ENCODE results near the gene TRIAP1. TPM values are rescaled to one million over a fixed set of nuclear protein-coding genes. Genes with fewer than 3 reads are reported as not detected.

The TRIAP1 gene
- total RNA-seq, 1 experiment from 2014 or later, result 27.5 TPM

GRCh38 chr12:120457133-120457532, 10.9 kb upstream of the TRIAP1 start:
- ChIA-PET POLR2A (ENCODE audit: unreplicated experiment) (no interaction called here), CTCF (no interaction called here)
- peaks cover 53% of the 10 kb centered on the region for H4K20me1 ChIP-seq (ENCODE audit: insufficient read depth)
- intact Hi-C loops (cut with micrococcal nuclease; ENCODE audit: unreplicated experiment), result no loop called here
- peaks cover 25% of the 10 kb centered on the region for H3K36me3 ChIP-seq (ENCODE audit: low read depth)
- H3K4me3 ChIP-seq, result no peak overlapping the region
- H3K79me2 ChIP-seq (ENCODE audit: low read depth), result peaks cover 8% of the 10 kb centered on the region
- DNase-seq, result no peak
- H3K4me1 ChIP-seq (replicated peaks; ENCODE audit: insufficient read depth), result no peaks in the 10 kb centered on the region
- no peaks in the 10 kb centered on the region for H3K9me3 ChIP-seq (ENCODE audit: insufficient read depth, low read depth)
- H3F3A ChIP-seq (ENCODE audit: insufficient read depth, low read depth), result peaks cover 75% of the 10 kb centered on the region; the same call in 1 of the 2 replicates
- no peak overlapping the region for H3K27ac ChIP-seq
- no peak for TF ChIP-seq EZH2 (IDR thresholded peaks at IDR 0.05; ENCODE audit: low read depth)
- TF ChIP-seq CTCF (conservative IDR thresholded peaks at IDR 0.05), result peak; percentile 46
- H3K27me3 ChIP-seq (ENCODE audit: insufficient read depth, low read depth), result no peaks in the 10 kb centered on the region
- no peak overlapping the region for H2AFZ ChIP-seq
- no TSS peak for BruUV-seq (replicated peaks)
- no peaks in the 10 kb centered on the region for H3K9me2 ChIP-seq (ENCODE audit: insufficient read depth)
- H3K4me2 ChIP-seq, result no peak overlapping the region

GRCh38 chr12:120455302-120455701, 9.1 kb upstream of the TRIAP1 start:
- H3K9me3 ChIP-seq (ENCODE audit: insufficient read depth, low read depth), result no peaks in the 10 kb centered on the region
- no peak overlapping the region for H3K4me3 ChIP-seq
- ChIA-PET CTCF (no interaction called here), POLR2A (ENCODE audit: unreplicated experiment) (no interaction called here)
- no TSS peak for BruUV-seq (replicated peaks)
- H3K9me2 ChIP-seq (ENCODE audit: insufficient read depth), result no peaks in the 10 kb centered on the region
- H2AFZ ChIP-seq, result no peak overlapping the region
- H4K20me1 ChIP-seq (ENCODE audit: insufficient read depth), result peaks cover 47% of the 10 kb centered on the region
- no peaks in the 10 kb centered on the region for H3K27me3 ChIP-seq (ENCODE audit: insufficient read depth, low read depth)
- DNase-seq, result no peak
- H3K4me1 ChIP-seq (replicated peaks; ENCODE audit: insufficient read depth), result no peaks in the 10 kb centered on the region
- H3F3A ChIP-seq (ENCODE audit: insufficient read depth, low read depth), result peaks cover 65% of the 10 kb centered on the region; the same call in 1 of the 2 replicates
- H3K79me2 ChIP-seq (ENCODE audit: low read depth), result peaks cover 13% of the 10 kb centered on the region
- no peak overlapping the region for H3K27ac ChIP-seq
- intact Hi-C loops (cut with micrococcal nuclease; ENCODE audit: unreplicated experiment), result no loop called here
- peaks cover 17% of the 10 kb centered on the region; the same call in 1 of the 2 replicates for H3K36me3 ChIP-seq (ENCODE audit: low read depth)
- H3K4me2 ChIP-seq, result no peak overlapping the region
- TF ChIP-seq CTCF (conservative IDR thresholded peaks at IDR 0.05) (no peak), EZH2 (IDR thresholded peaks at IDR 0.05; ENCODE audit: low read depth) (no peak)

- Histone ChIP-seq H3K36me3 (ENCODE audit: low read depth) (peaks cover 16% of the 10 kb centered on the region; the same call in 1 of the 2 replicates), H3K4me3 (no peak overlapping the region), H3K27ac (no peak overlapping the region), H3K9me3 (ENCODE audit: insufficient read depth, low read depth) (no peaks in the 10 kb centered on the region), H4K20me1 (ENCODE audit: insufficient read depth) (peaks cover 40% of the 10 kb centered on the region), H3F3A (ENCODE audit: insufficient read depth, low read depth) (peaks cover 64% of the 10 kb centered on the region; the same call in 1 of the 2 replicates), H3K4me1 (replicated peaks; ENCODE audit: insufficient read depth) (no peaks in the 10 kb centered on the region), H3K79me2 (ENCODE audit: low read depth) (peaks cover 22% of the 10 kb centered on the region), H3K27me3 (ENCODE audit: insufficient read depth, low read depth) (no peaks in the 10 kb centered on the region), H3K4me2 (no peak overlapping the region), H3K9me2 (ENCODE audit: insufficient read depth) (no peaks in the 10 kb centered on the region), H2AFZ (no peak overlapping the region)
- POLR2A ChIA-PET (ENCODE audit: unreplicated experiment), result interaction anchor here (0.7 kb wide), 1 partner anchor 76 kb away, joined by 5 read pairs; no protein-coding TSS in a partner anchor
- no TSS peak for BruUV-seq (replicated peaks)
- DNase-seq, result no peak
- intact Hi-C loops (cut with micrococcal nuclease; ENCODE audit: unreplicated experiment), result no loop called here
- peak; percentile 61 for TF ChIP-seq CTCF (conservative IDR thresholded peaks at IDR 0.05)
- no peak for TF ChIP-seq EZH2 (IDR thresholded peaks at IDR 0.05; ENCODE audit: low read depth)
- CTCF ChIA-PET, result interaction anchor here (0.5 kb wide), 1 partner anchor 257 kb away, joined by 5 read pairs; no protein-coding TSS in a partner anchor
These were observed 7.8 kb upstream of the TRIAP1 start for GRCh38 chr12:120453977-120454376.

All from PC-9 (cell line).